Activated naive CD4-positive, alpha-beta T cell treated with anti-CD3 and anti-CD28 coated beads, Interleukin-2, amount 50 U/mL, for 72 hours (primary cell): ENCODE data around the gene GKAP1. TPM values are rescaled to one million over a fixed set of nuclear protein-coding genes. Genes with fewer than 3 reads are reported as not detected.
"Not testable (repeated sequence)": the region's sequence is repeated elsewhere in the genome, so short reads cannot be mapped to it uniquely, and the experiment has no call there.

Experiments used
- ATAC-seq, 2 donors: fragments of 150-1000 bp; cut with Tn5 transposase; 2 replicates each; pipeline ENCODE4 v1.10.0; 2021; ENCODE audit warnings: mild to moderate bottlenecking in 2 of 2, moderate library complexity in 2 of 2
- DNase-seq, 2 donors: peaks; one replicate each; pipeline ENCODE4 v3.0.0; 2021 to 2022; ENCODE audit warnings: low spot score in 2 of 2
- H3K27ac Mint-ChIP-seq, 2 donors: one replicate each; pipeline ENCODE4 v1.8.0; 2022; ENCODE audit warnings: mild to moderate bottlenecking in 2 of 2, mixed read lengths in 2 of 2
- H3K36me3 Mint-ChIP-seq, 2 donors: one replicate each; pipeline ENCODE4 v1.8.0; 2022; ENCODE audit warnings: mixed read lengths in 2 of 2
- H3K9me3 Mint-ChIP-seq, 2 donors: one replicate each; pipeline ENCODE4 v1.8.0; 2022; ENCODE audit warnings: mixed read lengths in 2 of 2
- total RNA-seq, 2 donors: library from RNA; stranded (reverse); gene quantifications; one replicate each; pipeline ENCODE4 v1.2.3, GENCODE V29; 2022

GKAP1 gene
- total RNA-seq, 2 donors from 2014 or later: 4.3 to 7.7 TPM

DNA sequence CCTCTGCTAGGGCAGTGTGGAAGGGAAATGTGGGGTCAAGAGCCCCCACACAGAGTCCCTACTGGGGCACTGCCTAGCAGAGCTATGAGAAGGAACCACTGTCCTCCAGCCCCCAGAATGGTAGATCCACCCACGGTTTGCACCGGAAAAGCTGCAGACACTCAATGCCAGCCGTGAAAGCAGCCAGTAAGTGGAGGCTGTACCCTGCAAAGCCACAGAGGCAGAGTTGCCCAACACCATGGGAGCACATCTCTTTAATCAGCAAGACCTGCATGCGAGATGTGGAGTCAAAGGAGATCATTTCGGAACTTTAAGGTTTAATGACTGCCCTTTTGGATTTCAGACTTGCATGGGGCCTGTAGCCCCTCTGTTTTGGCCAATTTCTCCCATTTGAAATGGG, 52.2 kb downstream of the GKAP1 start:
- peaks cover 11 to 22% of the 10 kb centered on the region in 2 donors for H3K36me3 Mint-ChIP-seq

DNA sequence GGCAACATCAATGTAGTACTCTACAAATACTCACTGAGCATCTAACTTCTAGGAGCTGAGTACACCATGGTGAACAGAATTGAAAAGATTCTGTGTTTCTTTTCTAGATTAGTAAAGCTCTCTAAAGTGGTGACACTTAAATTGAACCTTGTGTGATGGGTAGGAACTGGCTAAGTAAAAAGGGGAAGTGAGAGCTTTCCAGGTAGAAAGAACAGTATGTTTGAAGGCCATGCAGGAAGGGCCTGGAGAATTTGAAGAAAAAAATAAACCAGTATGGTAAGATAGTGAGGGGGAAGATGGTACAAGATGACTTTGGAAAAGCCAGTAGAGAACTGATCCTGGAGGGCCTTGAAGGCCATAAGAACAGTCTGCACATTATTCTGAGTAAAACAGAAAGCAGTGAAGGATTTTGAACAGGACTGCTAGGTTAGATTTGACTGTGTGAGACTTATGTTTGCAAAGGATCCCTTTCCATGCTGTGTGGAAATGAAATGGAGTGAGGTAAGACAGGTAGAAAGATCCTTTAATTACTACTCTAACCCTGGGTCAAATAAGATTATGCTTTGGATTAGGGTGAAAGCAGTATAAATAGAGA, 63.1 kb downstream of the GKAP1 start:
- Mint-ChIP-seq H3K36me3 (peaks cover 0 to 5% of the 10 kb centered on the region in 2 donors), H3K9me3 (no peaks in the 10 kb centered on the region), H3K27ac (no peak overlapping the region)
- DNase-seq (no peak), ATAC-seq (peak in 1 of 2 donors; percentile 74)

More for the DNA sequence above, 52.2 kb downstream of the GKAP1 start:
- ATAC-seq (no peak), DNase-seq (no peak)
- Mint-ChIP-seq H3K9me3 (peaks cover 10% of the 10 kb centered on the region in 2 donors), H3K27ac (no peak overlapping the region)

DNA sequence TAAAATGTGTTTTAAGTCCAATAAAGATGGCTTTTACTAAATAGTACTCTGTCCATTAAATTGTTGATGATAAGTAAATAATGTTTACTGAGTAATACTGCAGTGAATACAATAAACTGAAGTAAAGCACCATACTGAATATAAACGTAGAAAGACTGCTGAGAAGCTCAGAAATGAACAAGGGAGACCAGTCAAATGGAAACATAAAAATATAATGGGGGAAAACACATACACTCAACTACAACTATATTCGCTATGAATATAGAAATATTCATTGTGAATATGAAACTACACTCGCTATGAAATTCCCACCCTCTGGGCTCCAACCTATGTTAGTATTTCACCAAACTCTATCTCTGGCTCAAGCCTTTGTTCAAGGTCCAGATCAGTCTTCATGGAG, 67.9 kb downstream of the GKAP1 start:
- DNase-seq (no peak), ATAC-seq (peak in 1 of 2 donors; percentile 47)
- Mint-ChIP-seq H3K36me3 (peaks cover 0 to 5% of the 10 kb centered on the region in 2 donors), H3K27ac (no peak overlapping the region), H3K9me3 (no peaks in the 10 kb centered on the region)

DNA sequence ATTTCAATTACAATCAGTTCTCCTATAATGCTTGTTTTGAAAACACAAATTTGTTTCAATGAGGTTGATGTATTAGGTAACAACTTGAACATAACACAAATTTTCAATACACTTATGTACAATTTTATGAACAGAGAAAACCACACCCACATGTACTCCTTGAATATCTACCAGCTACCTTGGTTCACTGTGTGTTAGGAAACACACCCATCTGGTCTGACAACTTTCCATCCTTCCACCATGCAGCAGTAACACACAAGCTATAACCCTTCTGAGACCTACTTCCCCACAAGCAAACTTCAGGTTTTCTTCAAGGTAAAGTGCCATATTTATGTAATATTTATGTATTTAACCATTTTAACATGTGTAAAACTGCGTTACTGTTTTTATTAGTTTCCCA, 73.4 kb downstream of the GKAP1 start:
- DNase-seq: no peak
- Mint-ChIP-seq H3K27ac (no peak overlapping the region), H3K36me3 (no peaks in the 10 kb centered on the region), H3K9me3 (no peaks in the 10 kb centered on the region)
- ATAC-seq: no peak

DNA sequence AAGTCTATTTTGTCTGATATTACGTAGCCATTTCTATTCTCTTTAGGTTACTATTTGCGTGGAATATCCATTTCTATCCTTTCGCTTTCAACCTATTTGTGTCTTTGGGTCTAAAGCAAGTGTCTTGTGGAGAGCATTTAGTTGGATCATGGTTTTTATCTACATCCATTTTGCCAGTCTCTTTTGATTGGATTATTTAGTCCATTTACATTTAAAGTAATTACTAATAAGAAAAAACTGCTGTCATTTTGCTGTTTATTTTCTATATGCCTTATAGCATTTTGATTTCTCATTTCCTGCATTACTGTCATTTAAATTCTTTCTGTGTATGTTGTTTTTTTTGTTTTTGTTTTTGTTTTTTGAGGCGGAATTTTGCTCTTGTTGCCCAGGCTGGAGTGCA, 83.8 kb downstream of the GKAP1 start:
- Mint-ChIP-seq H3K36me3 (peaks cover 0 to 11% of the 10 kb centered on the region in 2 donors), H3K9me3 (peaks cover 4% of the 10 kb centered on the region in 2 donors), H3K27ac (no peak overlapping the region)
- DNase-seq: no peak
- no peak for ATAC-seq

DNA sequence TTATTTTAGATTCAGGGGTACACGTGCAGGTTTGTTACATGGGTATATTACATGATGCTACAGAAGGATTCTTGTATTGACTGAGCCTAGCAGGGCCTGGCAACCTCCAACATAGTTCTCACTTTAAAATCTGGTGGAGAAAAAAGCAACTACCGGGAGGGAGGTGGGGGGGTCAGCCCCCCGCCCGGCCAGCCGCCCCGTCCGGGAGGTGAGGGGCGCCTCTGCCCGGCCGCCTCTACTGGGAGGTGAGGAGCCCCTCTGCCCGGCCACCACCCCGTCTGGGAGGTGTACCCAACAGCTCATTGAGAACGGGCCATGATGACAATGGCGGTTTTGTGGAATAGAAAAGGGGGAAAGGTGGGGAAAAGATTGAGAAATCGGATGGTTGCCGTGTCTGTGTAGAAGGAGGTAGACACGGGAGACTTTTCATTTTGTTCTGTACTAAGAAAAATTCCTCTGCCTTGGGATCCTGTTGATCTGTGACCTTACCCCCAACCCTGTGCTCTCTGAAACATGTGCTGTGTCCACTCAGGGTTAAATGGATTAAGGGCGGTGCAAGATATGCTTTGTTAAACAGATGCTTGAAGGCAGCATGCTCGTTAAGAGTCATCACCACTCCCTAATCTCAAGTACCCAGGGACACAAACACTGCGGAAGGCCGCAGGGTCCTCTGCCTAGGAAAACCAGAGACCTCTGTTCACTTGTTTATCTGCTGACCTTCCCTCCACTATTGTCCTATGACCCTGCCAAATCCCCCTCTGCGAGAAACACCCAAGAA, 88.8 kb downstream of the GKAP1 start:
- not testable (repeated sequence) for ATAC-seq, H3K9me3 Mint-ChIP-seq, DNase-seq, H3K27ac Mint-ChIP-seq, H3K36me3 Mint-ChIP-seq

DNA sequence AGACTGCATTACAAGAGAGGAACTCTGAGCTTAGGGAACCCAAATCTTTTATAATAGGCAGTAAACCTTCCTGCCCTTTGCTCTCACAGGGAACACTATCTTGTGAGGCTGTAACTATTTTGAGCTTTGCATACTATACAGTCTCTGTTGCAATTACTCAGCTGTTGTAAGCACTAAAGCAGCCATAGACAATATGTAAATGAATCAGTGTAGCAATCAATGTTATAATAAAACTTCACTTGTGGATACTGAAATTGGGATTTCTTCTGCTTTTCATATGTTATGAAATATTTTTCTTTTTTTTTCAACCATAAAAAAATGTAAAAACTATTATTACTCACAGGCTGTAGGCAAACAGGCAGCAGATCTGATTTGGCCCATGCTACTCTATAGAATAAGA, 93.1 kb downstream of the GKAP1 start:
- ATAC-seq (no peak), DNase-seq (no peak)
- H3K9me3 Mint-ChIP-seq: no peaks in the 10 kb centered on the region
- peaks cover 0 to 5% of the 10 kb centered on the region in 2 donors for H3K36me3 Mint-ChIP-seq
- H3K27ac Mint-ChIP-seq: no peak overlapping the region

DNA sequence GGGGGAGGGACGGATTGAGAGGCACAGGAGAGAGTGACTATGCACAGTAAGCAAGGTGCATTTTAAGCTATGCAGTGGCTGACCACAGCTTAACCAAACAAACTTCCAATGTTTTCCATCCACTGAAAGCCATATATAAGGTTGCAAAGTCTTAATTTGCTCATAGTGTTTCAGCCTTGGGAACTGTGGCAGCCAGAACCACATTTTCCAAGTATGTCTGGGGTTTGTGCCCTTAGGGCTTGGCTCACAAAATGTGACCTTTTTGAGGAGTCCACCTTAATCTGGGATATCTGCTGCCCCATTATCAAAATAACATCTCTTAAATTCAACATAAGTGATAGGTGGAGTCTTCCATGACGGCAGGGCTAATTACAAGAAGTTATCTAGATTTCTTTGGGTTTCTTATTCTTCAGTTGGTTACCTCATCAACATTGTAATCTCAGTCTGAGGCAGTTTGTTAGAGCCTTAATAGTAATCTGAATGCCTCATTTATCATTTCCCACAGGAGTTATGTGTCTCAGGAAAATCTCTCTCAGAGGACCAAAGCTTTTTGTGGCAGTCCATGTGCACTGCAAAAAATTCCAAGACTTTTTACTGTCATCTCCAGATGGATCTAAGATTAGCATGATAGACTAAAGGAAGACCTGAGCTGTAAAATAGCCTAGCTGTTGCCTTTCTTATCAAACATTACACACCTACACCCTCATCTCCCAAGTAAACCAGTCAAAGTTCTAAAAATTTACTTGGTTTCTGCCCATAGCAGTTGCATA, 94.7 kb downstream of the GKAP1 start:
- H3K36me3 Mint-ChIP-seq: peaks cover 0 to 5% of the 10 kb centered on the region in 2 donors
- no peaks in the 10 kb centered on the region for H3K9me3 Mint-ChIP-seq
- no peak overlapping the region for H3K27ac Mint-ChIP-seq
- ATAC-seq (no peak), DNase-seq (no peak)

DNA sequence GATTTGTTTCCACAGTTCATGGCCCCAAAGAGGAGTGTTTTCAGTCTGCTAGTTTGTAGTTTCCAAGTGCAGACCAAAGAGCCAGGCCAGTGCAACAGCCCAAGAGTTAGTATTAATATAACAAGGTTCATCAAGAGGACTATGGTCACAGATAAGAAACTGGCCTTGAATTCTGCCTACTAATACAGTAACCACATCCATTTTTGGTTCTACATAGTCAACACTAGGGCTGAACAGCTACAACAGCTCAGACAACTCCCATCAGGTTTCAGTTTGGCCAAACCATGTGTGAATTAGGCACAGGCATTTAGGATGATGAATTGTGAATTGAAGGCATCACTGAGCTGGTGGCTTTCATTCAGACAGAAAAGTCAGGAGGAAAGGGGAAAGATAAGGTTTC, 96.1 kb downstream of the GKAP1 start:
- DNase-seq: no peak
- Mint-ChIP-seq H3K27ac (no peak overlapping the region), H3K36me3 (peaks cover 0 to 5% of the 10 kb centered on the region in 2 donors), H3K9me3 (no peaks in the 10 kb centered on the region)
- ATAC-seq: no peak

DNA sequence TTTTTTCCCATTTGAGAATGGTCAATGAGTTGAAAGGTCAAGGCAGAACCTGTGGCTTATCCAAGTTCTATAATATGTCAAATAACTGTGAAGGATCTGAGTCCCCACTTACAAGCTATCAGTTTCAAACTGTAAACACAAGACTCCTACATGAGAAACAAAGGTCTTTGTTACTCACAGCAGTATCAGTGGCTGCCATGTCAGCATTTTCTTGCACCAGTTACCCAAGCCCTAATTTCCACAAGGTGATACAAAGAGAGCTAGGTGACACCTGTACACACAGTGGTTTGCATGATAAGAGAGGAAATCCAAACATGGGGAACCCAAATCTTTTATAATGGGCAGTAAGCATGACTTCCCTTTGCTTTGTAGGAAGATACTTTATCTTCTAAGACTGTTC, 101.8 kb downstream of the GKAP1 start:
- H3K36me3 Mint-ChIP-seq: no peaks in the 10 kb centered on the region
- DNase-seq: no peak
- ATAC-seq: no peak
- no peaks in the 10 kb centered on the region for H3K9me3 Mint-ChIP-seq
- no peak overlapping the region for H3K27ac Mint-ChIP-seq

DNA sequence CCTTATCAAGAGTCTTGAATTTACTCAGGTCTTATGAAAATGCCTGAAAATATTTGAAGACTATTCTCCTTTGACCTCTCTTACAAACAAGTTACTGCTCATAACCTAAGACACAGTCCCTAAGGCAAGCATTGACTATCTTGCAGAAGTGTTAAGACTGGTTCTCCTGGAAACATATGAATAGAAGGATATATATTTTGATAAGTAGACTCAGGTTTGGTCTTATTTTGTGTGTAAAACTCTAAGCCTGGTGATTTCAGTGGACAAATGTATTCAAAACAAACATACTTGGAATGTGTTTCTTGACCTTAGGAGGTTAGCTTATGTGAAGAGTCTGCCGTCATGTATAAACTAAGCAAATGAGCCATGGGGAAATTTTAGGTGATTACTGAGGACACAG, 102.3 kb downstream of the GKAP1 start:
- Mint-ChIP-seq H3K27ac (no peak overlapping the region), H3K36me3 (no peaks in the 10 kb centered on the region), H3K9me3 (no peaks in the 10 kb centered on the region)
- no peak for DNase-seq
- no peak for ATAC-seq

DNA sequence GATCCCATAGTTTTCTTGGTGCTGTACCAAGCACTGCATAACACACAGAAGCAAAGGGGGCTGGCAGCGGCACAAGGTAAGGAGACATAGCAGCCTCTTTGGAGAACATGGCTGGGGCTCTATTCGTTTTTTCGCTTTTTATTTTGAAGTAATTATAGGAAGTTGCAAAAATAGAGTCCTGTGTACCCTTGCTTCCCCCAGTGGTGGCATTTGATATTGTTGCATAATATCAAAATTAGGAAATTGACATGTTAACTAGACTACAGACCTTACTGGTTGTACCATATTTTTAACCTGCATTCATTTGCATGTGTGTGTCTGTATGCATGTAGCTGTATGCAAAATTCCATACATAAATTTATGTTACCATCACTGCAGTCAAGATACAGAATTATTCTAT, 103.2 kb downstream of the GKAP1 start:
- DNase-seq (no peak), ATAC-seq (no peak)
- Mint-ChIP-seq H3K9me3 (no peaks in the 10 kb centered on the region), H3K36me3 (no peaks in the 10 kb centered on the region), H3K27ac (no peak overlapping the region)

DNA sequence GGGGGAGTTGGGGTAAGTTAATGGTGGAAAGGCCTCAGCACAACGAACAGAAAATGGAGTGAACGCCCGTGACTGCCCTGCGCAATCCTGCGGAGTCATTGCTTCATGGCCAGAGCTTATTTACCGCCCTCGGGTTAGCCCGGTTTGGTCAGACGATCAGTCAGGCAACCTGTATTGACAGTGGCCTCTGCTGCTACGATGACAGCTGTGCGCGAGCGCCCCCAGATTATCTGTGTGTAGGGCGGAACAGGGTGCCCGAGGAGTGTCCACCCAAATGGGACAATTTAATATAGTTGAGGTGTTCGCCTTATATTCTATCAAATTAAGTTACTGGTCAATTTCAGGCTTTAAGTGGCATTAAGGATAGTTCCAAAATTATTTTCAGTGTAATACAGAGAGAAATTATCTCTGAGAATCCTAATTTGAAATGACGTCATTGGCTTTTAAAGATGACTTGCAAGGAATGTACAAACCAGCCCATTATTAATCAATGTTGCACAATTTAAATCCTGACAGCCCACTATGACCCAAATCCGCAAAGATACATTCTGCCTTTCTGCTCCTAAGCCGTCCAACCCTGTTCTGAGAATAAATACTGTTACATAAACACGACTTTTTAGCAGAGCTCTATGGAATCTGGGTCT, 108.9 kb downstream of the GKAP1 start:
- DNase-seq: peak; percentile 54 to 72
- Mint-ChIP-seq H3K27ac (peak overlapping the region; percentile 99 to 100), H3K9me3 (no peaks in the 10 kb centered on the region), H3K36me3 (peaks cover 23 to 26% of the 10 kb centered on the region in 2 donors)
- peak; percentile 25 to 54 for ATAC-seq

DNA sequence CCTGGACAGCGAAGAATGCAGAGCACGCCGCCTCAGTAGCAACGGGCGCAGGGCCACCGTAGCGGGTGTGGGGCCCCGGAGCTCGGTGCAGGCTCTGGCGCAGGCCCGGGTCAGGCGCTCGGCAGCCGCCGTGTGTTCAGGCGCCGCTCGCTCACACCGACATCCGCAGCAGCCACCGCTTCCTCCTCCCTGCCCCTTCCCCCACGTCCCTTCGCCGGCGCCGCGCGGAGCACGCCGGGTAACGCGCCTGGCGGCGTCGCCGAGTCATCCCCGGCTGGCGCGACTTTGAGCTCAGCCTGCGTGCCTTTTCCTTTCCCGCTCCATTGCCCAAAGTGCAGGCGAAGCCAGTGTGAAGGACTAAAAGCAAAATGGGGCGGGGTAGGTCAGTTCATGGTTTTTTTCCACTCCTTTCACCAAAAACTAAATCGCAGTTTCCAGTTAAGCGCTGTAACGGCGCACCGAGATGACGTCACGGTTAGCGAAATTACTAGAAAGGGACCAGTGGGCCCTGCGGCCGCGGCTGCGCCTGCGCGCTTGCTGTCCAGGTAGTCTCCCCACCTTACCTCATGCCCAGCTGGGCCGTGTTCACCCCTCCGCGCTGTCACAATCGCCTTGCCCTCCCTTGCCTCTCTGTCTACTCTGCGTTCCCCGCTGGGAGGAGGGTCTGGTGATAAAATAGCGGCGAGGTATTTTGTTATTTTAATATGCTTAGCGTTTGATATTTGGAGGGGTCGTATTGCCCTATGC, 109.6 kb downstream of the GKAP1 start, which contains the start of gene UBQLN1:
TSS of gene UBQLN1 (minus strand) at position 191 of the 747 bp plus-strand sequence. CDS start 279 bp downstream, outside the sequence.
- ATAC-seq (peak; percentile 76 to 84), DNase-seq (peak; percentile 86 to 92)
- H3K36me3 Mint-ChIP-seq: peaks cover 26% of the 10 kb centered on the region in 2 donors
- no peaks in the 10 kb centered on the region for H3K9me3 Mint-ChIP-seq
- peak within 1 kb of the TSS; percentile 99 to 100 for H3K27ac Mint-ChIP-seq

DNA sequence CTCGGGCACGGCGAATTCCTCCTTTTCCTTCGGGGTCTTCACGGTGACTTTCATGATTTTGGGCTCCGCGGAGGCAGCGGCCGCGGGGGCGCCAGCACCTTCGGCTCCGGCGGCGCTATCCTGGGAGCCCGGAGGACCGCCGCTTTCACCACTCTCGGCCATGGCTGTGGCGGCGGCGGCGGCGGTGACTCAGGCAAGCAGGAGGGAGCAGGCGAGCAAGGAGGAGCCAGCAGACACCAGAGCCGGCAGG, 110.1 kb downstream of the GKAP1 start:
- H3K27ac Mint-ChIP-seq: peak overlapping the region; percentile 99 to 100
- no peaks in the 10 kb centered on the region for H3K9me3 Mint-ChIP-seq
- ATAC-seq (peak; percentile 75 to 76), DNase-seq (peak; percentile 77 to 86)
- H3K36me3 Mint-ChIP-seq: peaks cover 26 to 28% of the 10 kb centered on the region in 2 donors
